HL-60/S4 treated with retinoic acid at 250 ng/mL for 4 days and 3 days (cell line): ENCODE results near the gene SPDYE3.
"Not testable (repeated sequence)": the region's sequence is repeated elsewhere in the genome, so short reads cannot be mapped to it uniquely, and the experiment has no call there.

Experiments
- in situ Hi-C: fragments of 300-500 bp; cut with MboI; formaldehyde crosslinking; loops from 2 replicates; pipeline ENCODE4 v1.7.0; 2022; ENCODE audit warnings: low sequenced_read_pairs

The SPDYE3 gene

DNA sequence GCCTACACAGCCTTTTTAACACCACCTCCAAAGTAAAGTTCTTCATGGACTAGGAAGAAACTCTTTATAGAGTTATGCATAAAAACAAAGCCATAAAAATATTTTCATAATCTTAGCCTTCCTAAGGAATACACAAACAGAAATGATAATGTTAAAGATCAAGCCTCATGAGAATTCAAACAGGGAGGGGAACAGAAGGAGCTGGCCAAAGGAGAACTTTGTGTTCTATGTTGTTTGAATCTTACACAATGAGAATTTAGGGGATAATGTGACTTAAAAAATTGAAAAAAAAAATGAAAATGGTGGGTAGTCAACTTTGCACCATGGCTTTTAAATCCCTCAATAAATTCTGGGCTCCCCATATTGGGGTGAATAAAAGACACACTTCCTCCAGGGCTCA is 41.3 kb downstream of the SPDYE3 start:
- in situ Hi-C loops: no loop called here

DNA sequence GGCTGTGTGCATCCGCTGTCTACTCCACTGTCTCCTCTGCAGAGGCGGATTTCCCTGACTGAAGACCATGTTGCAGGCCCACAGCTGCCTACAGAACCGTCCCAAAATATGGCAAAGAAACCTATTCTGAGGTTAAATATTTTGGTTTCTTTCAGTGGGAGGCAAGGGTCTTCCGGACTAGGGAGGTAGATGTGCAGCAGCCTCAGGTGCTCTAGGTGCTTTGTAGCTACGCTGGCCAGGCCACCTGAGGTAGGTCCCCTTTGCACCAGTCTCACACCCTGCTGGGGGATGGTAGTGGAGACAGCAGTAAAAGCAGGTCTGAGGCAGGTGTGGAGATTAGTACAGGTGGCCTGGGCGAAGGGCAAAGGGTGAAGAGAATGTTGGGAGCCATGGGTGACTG is 42.3 kb downstream of the SPDYE3 start:
- in situ Hi-C loops: no loop called here

DNA sequence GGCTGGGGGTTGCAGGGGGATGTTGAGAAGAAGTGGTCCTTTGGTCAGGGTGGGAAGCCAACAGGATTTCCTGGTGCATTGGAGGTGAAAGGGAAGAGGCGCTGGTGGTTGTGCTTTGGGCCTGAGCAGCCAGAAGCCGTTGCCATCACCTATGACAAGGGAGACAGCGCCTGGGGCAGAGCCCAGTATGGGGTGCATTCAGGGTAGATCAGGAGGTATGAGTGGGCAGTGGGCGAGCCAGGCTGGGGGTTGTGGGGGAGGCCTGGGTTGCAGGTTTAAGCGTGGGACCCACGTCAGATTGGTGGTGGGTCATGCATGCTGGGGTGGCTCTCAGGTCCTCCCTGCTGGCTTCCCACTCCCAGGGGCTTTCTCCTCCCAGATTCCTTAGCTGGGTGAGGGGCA is 44.2 kb downstream of the SPDYE3 start:
- in situ Hi-C loops: no loop called here

DNA sequence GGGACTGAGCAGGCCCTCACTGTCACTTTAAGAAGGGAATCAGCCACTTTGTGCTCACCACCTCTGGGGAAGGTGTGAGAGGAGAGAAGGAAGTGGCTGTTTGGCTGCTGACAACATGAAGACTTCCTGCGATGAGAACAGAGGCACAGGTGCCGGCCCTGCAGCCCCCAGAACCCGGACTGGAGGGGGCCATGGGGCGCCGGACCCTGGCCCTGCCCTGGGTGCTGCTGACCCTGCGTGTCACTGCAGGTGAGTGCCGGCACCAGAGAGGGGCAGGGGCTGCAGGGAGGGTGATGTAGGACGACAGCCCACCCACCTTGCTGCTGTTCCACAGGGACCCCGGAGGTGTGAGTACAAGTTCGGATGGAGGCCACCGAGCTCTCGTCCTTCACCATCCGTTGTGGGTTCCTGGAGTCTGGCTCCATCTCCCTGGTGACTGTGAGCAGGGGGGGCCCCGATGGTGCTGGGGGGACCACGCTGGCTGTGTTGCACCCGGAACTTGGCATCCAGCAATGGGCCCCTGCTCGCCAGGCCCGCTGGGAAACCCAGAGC is 44.8 kb downstream of the SPDYE3 start:
- in situ Hi-C loops: not testable (repeated sequence)

DNA sequence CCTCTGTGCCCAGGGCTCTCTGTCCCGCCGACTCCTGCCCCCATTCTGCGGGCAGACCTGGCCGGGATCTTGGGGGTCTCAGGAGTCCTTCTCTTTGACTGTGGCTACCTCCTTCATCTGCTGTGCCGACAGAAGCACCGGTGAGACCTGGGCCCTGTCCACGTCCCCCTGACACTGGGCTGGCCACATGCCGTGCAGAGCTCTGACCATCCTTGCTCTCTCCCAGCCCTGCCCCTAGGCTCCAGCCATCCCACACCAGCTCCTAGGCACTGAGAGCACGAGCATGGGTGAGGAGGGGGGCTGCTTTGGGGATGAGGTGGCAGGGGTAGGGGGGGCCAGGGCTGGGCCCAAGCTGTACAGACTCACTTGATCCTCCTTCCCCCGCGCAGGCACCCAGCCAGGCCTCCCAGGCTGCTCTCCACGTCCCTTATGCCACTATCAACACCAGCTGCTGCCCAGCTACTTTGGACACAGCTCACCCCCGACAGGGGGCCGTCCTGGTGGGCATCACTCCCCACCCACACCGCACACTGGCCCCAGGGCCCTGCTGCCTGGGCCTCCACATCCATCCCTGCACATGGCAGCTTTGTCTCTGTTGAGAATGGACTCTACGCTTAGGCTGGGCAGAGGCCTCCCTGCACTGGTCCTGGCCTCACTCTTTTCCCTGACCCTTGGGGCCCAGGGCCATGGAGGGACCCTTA is 45.6 kb downstream of the SPDYE3 start:
- in situ Hi-C loops: no loop called here

DNA sequence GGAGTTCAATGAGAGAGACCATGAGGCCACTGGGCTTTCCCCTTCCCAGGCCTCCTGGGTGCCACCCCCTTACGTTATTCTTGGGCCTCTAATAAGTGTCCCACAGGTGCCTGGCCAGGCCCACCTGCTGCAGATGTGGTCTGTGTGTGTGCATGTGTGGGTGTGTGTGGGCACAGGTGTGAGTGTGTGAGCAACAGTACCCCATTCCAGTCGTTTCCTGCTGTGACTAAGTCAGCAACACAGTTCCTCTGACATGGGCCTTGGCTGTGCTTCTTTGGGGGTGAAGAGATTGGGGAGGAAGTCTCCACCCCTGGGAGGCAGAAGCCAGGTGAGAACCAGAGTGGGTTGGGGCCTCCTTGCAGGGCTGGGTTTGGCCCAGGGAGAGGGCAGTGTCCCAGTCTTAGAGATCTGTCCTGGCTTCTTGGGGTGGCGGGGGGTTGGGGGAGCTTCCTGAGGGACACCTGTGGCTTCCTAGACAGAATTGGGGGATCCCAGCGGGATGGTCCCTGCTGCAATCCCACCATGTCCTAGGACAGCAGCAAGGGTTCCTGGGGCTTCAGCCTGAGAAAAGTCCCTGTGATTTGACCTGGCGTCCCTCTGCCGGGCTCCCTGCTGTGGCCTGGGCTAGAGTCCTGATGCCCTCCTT is 46.3 kb downstream of the SPDYE3 start:
- in situ Hi-C loops: no loop called here

DNA sequence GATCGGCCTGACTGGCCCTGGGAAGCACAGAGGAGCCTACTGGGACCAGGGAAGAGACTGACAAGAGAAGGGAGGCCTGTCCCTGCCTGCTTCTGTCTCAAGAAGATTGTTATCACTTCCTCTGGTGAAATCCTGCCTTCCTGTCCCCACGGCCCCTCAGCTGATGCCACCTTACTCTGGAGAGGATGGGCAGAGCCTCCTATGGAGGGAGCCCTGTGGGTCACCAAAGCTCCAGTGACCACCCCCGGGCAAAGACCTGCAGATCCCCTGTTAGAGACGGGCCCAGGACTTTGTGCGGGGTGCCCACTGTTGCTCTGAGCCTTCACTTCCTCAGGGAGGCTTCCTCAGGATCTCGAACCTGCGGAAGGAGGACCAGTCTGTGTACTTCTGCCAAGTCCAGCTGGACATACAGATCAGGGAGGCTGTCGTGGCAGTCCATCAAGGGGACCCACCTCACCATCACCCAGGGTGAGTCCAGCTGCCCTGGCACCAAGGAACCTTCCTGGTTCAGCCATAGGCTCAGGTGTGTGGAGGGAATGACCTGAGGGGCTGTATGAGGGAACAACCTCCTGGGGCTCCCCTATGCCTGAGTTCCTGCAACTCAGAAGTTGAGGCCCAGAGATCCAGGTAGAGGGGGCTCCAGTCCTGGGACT is 49.0 kb downstream of the SPDYE3 start:
- in situ Hi-C loops: no loop called here

DNA sequence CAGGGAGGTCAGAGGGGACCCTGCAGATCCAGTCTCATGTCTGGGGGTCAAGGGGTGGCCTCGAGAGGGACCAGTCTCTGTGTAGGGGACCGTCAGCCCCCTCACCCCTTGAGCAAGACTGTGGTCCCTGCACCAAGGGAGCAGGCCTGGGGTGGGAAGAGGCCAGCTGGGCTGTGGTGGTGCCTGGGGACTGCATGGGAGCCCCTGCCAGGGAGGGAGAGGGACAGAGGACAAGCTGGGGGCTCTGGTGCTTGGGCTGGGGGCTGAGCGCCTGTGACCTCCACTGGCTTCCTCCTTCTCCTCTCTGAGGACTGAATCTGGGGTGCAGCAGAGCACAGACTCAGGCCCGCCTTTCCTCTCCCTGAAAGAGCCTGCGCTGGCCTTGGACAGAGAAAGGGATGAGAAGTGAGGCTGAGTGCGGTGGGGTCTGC is 49.6 kb downstream of the SPDYE3 start:
- in situ Hi-C loops: no loop called here

DNA sequence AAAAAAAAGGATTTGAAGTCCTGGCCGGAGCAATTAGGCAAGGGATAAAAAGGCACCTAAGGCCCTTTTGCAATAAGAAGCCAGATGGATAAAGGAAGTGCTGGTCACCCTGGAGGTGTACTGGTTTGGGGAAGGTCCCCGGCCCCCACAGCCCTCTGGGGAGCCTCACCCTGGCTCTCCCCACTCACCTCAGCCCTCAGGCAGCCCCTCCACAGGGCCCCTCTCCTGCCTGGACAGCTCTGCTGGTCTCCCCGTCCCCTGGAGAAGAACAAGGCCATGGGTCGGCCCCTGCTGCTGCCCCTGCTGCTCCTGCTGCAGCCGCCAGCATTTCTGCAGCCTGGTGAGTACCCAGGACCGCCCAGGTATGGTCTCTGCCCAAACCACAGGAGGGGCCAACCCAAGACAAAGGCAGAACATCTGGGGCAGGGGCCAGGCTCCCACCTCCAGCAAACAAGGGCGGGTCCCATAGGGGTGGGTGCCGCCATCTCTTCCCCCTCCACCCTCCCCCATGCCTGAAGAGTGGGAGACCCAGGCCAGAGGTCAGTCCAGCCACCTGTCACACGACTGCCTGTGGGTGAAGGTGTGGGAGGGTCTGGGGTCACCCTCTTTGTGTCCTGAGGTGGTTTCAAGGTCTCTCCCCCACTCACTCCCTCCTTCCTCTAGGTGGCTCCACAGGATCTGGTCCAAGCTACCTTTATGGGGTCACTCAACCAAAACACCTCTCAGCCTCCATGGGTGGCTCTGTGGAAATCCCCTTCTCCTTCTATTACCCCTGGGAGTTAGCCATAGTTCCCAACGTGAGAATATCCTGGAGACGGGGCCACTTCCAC is 50.7 kb downstream of the SPDYE3 start, which contains the start of gene PILRB:
Gene PILRB (plus strand): TSS at position 91 of the 830 bp plus-strand sequence. CDS start 186 bp downstream, at position 277.
- in situ Hi-C loops: no loop called here

DNA sequence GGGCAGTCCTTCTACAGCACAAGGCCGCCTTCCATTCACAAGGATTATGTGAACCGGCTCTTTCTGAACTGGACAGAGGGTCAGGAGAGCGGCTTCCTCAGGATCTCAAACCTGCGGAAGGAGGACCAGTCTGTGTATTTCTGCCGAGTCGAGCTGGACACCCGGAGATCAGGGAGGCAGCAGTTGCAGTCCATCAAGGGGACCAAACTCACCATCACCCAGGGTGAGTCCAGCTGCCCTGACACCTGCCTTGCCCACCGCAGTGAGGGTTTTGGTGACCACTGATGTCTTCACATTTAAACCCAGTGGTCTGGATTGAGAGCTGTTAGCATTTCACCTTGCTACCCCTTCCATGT is 51.3 kb downstream of the SPDYE3 start:
- in situ Hi-C loops: no loop called here

DNA sequence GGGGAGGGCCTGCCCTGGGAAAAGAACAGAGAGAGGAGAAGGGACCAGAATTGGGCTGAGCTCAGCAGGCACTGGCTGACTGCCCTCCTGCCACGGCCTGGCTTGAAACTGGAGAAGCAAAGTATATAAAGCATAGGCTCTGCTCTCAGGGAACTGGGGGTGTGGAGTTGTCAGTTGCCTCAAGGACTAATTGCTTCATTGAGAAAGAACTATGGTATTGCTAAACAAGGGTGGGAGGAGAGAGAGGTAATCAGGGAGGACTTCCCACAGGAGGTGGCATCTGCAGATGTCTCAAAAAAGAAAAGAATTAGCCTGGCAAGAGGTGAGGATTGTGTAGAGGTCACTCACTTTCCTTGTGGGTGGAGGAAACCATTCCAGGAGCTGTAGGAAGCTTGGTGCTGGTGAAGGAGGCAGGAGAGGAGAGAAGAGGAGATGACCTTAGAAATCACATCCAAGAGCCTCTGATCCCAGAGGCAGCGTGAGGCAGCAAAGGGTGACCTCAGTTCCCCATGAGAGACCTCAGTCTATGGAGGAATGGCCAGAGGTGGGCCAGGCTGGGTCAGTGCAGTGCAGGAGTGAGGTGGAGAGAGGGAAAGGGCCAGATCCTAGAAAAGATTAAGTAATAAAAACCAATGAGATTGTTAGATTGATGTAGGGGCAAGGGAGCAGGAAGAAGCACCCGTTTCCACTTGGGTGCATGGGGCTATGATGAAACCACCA is 52.8 kb downstream of the SPDYE3 start:
- in situ Hi-C loops: no loop called here

DNA sequence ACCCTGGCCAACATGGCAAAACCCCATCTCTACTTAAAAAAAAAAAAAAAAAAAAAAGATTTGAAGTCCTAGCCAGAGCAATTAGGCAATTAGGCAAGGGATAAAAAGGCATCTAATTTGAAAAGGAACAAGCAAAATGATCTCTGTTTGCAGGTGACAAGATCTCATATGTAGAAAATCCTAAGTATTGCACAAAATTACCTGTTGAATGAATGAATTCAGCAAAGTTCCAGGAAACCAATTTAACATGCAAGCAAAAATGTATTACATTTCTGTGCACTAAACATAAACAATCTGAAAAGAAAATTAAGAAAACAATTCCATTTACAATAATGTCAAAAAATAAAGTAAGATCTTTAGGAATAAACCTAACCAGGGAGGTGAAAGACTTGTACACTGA is 55.6 kb downstream of the SPDYE3 start:
- in situ Hi-C loops: no loop called here

DNA sequence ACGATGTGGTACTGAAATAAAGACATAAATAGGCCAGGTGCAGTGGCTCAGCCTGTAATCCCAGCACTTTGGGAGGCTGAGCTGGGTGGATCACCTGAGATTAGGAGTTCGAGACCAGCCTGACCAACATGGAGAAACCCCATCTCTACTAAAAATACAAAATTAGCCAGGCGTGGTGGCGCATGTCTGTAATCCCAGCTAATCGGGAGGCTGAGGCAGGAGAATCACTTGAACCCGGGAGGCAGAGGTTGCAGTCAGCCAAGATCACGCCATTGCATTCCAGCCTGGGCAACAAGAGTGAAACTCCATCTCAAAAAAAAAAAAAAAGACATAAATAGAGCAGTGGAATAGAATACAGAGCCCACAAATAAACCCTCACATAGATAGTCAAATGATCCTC is 56.3 kb downstream of the SPDYE3 start:
- in situ Hi-C loops: not testable (repeated sequence)

DNA sequence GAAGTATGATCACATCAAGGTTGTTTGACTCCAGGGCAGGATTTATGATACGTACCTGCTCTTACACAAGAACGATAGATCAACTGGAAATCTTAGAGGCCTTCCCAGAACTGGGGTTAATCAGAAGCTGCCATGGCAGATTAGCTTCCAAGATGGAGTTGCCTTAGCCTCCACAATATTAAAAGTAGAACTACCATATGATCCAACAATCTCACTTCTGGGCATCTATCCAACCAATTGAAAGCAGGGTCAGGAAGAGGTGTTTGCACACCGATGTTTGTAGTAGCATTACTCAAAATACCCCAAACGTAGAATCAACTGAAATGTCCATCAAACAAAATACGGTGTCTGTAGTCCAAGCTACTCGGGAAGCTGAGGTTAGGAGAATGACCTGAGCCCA is 57.0 kb downstream of the SPDYE3 start:
- in situ Hi-C loops: no loop called here

DNA sequence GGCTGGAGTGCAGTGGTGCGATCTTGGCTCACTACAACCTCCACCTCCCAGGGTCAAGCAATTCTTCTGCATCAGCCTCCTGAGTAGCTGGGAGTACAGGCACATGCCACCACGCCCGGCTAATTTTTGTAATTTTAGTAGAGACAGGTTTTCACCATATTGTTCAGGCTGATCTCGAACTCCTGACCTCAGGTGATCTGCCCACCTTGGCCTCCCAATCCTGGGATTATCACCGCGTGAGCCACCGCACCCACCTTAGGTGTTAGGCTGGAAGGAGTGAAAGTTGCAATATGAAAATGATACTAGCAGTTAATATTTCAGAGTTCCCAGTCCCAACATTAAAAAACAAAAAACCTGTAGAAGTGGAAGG is 58.5 kb downstream of the SPDYE3 start:
- in situ Hi-C loops: not testable (repeated sequence)

DNA sequence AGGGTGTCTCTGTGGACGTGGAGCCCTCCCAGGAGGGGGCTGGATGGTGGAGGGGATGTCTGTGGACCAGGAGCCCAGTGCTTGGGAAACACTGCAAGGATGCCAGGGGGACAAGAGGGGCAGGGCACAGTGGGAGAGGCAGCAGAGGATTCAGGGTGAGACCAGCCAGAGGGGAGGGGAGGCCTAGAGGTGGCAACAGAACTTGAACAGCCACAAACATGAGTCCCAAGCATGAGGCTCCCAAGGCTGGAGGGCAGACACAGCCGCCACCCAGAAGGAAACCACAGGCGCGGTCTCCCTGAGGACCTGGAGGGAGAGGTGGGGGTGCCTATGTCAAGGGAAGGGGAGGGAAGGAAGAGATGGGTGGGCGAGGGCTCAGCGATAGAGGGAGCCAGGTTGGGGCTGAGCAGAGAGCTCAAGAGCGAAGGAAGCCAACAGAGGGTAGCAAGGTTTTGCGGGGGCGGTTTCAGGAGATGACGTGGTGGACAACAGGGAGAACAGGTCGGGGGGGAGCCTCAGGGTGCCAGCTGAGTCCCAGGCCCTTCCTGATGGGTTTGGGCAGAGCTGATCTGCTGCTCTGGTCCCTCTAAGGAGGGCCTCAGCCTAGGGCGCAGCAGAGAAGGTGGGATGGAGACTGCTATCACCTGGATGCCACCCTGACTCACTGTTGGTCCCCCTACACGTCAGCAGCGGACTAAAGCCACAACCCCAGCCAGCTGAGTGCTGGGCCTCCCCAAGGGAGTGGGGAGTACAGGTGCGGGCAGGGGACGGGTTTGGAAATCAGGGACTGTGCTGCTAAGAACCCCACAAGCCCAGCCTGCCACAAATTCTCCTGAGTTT is 59.1 kb downstream of the SPDYE3 start:
- in situ Hi-C loops: no loop called here

DNA sequence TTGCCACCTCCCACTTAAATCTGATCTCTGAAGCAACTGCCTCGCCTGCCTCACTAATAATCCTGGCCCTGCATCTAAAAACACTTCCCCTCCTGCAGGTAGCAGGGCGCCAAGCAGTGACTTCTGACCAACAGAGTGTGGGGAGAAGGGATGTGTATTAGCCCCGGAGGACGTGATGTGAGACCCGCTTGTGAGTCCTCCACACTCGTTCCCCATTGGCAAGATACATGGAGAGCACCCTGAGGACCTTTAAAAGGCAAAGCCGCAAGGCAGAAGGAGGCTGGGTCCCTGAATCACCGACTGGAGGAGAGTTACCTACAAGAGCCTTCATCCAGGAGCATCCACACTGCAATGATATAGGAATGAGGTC is 59.7 kb downstream of the SPDYE3 start:
- in situ Hi-C loops: no loop called here

DNA sequence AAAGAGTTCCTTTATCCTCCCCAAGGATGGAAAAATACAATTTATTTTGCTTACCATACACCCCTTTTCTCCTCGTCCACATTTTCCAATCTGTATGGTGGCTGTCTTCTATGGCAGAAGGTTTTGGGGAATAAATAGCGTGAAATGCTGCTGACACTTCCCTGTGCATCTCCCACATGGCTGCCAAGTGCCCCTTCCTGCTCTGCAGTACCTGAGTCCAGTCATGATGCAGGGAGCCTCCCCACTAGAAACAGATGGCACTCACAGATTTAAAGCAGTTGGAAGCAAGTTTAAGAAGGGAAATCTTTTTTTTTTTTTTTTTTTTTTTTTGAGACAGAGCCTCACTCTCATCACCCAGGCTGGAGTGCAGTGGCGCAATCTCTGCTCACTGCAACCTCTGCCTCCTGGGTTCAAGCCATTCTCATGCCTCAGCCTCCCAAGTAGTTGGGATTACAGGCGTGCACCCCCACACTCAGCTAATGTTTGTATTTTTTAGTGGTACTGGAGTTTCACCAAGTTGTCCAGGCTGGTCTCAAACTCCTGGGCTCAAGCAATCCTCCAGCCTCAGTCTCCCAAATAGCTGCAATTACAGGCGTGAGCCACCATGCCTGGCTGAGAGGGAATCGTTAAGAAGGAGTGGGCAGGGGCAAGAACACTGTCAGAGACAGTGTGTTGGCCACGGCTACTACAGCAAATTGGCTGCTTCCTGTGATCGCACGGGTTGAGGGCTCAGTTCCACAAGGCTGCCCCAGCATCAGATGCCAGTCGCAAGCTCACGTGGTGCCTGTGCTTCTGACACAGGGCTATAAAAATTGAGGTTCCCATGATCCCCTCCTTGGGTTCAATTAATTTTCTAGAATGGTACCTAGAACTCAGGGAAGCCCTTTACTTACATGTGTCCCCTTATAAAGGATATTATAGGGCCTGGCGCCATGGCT is 60.4 kb downstream of the SPDYE3 start:
- in situ Hi-C loops: no loop called here

DNA sequence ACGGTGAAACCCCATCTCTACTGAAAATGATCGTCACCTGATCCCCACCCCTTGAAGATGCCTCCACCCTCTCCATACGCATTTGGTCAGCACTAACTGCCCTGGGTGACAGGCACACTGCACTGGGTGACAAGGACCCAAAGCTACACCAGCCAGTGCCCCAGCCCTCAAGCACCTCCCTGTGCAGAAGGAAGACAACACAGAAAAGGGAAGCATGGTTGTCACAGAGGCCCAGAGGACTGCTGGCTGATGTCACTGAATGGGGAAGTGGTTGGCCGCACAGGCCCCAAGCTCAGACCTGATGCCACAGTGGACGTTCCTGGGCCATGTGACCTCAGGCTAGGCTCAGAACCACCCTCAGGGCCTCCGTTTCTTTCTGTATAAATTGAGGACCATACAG is 61.6 kb downstream of the SPDYE3 start:
- in situ Hi-C loops: no loop called here
